Retinal pigment epithelial cell (primary cell): Measurements from ENCODE around the gene KCTD19.

Source experiments
- DNase-seq: peaks from one replicate; pipeline ENCODE4 v3.0.0-alpha.2; 2010; ENCODE audit warnings: low read depth
- H3K4me3 ChIP-seq: 2 replicates; pipeline ENCODE4 v1.5.1; 2011; ENCODE audit warnings: mild to moderate bottlenecking, low read length, control low read depth, moderate library complexity
- TF ChIP-seq, protein P1 (sequence below): conservative IDR thresholded peaks from 2 replicates; pipeline ENCODE4 v1.5.1; 2011; ENCODE audit warnings: low read depth, low read length, control low read depth, inconsistent platforms

The KCTD19 gene

DNA sequence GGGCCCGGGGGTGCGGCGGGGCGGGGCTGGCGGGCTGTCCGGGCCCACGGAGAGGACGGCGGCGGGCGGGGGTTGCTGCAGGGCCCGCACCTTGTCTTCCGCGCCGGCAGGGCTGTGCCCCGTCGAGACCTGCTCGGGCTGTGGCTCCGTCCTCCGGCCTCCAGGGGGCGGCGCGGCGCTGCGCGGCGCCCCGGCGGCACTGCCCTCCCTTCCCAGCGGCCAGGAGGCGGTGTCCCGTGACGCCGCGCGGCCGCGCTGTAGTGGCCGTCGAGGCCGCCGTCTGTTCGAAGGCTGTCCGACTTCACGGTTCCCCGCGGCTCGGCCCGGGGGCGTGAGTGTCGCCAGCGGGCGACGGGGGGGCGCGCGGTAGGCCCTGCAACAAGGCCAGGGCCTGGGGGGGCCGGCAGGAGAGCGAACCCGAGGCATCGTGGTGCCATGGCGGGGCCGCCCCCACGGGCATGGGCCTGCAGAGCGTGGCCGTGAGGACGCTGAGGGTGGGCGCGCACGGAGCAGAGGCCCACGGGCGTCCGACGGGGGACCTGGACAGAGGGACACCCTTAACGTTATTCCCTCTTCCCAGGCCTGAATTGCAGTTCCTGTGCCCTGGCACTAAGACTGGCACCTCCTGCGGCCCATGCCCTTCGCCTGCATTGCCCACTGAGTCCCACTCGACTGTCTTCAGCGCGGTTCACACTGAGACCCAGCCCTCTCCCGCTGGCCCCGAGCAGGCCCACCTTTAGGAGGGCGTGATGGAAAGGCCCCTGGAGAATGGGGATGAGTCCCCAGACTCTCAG, 47.0 kb downstream of the KCTD19 start, which contains the start of gene PLEKHG4:
PLEKHG4 (plus strand) TSS at position 237 of the 794 bp plus-strand sequence; CDS start at position 750, 513 bp downstream.
- H3K4me3 ChIP-seq = peak within 1 kb of the TSS; percentile 41
- TF ChIP-seq, protein P1, sequence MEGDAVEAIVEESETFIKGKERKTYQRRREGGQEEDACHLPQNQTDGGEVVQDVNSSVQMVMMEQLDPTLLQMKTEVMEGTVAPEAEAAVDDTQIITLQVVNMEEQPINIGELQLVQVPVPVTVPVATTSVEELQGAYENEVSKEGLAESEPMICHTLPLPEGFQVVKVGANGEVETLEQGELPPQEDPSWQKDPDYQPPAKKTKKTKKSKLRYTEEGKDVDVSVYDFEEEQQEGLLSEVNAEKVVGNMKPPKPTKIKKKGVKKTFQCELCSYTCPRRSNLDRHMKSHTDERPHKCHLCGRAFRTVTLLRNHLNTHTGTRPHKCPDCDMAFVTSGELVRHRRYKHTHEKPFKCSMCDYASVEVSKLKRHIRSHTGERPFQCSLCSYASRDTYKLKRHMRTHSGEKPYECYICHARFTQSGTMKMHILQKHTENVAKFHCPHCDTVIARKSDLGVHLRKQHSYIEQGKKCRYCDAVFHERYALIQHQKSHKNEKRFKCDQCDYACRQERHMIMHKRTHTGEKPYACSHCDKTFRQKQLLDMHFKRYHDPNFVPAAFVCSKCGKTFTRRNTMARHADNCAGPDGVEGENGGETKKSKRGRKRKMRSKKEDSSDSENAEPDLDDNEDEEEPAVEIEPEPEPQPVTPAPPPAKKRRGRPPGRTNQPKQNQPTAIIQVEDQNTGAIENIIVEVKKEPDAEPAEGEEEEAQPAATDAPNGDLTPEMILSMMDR = peak; percentile 51
- DNase-seq = no peak

DNA sequence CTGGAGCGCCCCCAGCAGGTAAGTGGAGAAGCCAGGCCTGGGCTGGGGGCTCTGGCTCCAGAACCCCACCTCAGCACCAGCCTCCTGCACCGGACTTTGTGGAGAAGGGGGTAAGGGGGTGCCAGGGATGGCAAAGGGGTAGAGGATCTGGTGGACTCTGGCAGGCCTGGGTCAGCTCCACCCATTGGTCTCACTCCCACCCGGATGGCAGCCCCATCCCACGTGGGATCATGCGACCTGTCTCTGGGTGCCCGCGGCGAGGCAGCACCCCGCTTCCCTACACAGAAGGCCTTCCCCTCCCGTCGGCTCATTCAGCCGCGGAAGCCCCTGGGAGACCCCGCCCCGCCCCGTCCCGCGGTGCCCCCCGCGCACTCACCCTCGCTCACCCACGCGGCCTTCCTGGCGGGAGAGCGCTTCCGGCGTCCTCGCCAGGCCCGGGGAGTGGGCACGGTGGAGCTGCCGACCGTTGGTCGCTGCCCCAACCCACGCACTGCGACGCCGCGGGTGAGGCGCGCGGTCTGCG, 47.7 kb downstream of the KCTD19 start:
- H3K4me3 ChIP-seq = peak overlapping the region; percentile 41
- DNase-seq = no peak
- TF ChIP-seq, protein P1 = peak; percentile 40

DNA sequence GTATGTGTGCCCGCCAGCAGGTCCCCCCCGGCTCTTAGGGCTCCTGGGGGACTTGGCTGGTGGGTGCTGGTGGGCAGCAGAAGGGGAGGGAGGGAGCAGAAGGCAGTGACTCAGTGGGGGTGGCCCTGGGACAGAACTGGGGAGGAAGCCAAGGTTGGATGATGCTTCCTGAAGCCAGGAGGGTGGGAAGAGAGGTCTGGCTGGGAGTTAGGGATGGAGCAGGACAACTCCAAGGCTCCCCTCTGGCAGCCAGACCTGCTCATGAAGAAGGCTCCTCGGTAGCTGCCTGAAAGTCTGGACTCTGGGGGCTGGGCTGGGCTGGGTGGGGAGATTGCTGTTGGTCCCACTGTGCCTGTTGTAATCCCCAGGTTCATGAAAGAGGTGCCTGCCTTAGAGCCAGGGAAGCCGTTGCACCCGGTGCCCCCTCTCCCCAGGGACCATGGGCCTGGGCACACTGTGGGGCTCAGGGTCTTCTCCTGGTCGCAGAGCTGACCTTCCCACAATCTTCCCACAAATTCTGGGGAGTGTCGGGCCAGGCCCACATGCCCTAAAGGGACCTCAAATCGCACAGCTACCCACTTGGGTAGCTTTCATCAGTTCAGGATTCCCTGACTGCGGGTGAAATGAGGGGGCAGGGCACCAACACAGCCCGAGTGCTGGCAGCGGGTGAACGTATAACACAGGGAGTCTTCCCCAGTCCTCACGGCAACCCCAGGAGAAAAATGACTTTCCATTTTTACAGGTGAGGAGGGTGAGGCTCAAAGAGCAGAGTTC, 48.4 kb downstream of the KCTD19 start:
- TF ChIP-seq, protein P1 = no peak
- DNase-seq = no peak
- H3K4me3 ChIP-seq = peak overlapping the region; percentile 41

DNA sequence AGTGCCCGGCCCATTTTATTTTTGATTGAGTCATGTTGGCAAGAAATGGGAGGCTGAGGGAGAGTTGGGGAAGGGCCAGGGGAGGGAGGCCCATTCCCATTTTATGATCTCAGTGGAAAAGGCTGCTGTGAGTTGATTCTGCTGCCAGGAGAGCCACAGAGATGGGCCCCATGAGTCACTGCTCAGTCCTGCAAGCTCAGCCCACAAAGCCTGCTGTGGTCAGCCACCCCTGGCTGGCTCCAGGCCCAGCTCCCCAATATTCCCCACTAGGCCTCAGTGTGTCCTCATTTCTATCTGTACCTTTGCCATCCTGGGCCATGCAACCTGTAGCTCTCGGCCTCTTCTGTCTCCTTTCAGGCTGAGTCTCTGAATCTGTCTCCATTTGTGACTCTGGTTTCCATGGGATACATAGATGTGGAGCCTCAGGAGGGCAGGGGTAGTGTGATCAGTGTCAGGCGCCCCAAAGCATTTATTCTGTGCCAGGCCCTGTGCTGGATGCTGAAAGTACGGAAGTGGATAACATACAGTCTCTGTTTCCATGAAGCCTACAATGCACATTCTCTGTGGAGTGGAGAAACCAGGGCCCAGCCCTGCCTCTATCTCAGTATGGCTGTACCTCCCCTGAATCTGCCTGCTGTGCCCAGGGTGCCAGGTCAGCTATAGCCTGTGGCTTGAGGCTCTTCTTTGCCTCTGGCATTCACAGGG, 49.1 kb downstream of the KCTD19 start:
- TF ChIP-seq, protein P1 = no peak
- DNase-seq = peak; percentile 88
- no peak overlapping the region for H3K4me3 ChIP-seq

DNA sequence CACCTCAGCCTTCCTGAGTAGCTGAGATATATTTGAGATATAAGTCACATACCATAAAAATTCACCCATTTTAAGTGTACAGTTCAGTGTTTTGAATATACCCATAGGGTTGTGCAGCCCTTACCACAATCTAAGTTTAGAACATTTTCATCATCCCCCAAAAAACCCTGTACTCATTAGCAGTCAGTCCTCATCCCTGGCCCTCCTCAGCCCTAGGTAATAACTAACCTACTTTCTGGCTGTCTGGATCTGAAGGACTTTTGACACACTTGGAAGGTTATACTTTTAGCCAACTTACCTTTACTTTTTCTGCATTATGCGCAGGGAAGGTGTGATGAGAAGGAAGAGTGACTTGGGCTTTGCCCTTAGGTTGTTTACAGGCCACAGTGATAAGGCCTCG, 51.2 kb downstream of the KCTD19 start:
- no peak for DNase-seq
- H3K4me3 ChIP-seq = no peak overlapping the region
- TF ChIP-seq, protein P1 = no peak

DNA sequence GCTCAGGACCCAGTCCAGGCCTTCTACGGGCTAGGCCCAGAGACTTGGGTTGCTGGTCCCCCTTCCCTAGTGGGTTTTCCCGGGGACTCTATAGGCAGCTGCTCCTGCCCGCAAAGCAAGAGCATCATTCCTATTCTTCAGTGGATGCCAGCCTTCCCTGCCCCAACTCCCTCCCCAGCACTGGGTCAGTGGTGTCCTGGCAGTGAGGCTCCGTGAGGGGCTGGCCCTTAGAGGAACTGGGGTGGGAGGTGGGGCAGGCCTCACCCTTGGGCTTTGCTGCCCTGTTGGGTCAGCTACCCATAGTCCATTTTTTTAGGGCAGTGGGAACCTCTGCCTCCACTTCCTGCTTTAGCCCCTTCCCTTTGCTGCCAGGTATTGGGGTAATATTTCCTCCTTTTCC, 55.1 kb downstream of the KCTD19 start:
- no peak overlapping the region for H3K4me3 ChIP-seq
- no peak for DNase-seq
- TF ChIP-seq, protein P1 = no peak
